ENCODE measurements around the gene VPS51. TPM values are rescaled to one million over a fixed set of nuclear protein-coding genes. Genes with fewer than 3 reads are reported as not detected.

Gene VPS51
- total and polyA plus RNA-seq, 9 of the 15 experiments (the other 6 are each of a cell fraction or from before 2014, with no cell fraction given): 1.8 to 143 (median 46.8) TPM

DNA sequence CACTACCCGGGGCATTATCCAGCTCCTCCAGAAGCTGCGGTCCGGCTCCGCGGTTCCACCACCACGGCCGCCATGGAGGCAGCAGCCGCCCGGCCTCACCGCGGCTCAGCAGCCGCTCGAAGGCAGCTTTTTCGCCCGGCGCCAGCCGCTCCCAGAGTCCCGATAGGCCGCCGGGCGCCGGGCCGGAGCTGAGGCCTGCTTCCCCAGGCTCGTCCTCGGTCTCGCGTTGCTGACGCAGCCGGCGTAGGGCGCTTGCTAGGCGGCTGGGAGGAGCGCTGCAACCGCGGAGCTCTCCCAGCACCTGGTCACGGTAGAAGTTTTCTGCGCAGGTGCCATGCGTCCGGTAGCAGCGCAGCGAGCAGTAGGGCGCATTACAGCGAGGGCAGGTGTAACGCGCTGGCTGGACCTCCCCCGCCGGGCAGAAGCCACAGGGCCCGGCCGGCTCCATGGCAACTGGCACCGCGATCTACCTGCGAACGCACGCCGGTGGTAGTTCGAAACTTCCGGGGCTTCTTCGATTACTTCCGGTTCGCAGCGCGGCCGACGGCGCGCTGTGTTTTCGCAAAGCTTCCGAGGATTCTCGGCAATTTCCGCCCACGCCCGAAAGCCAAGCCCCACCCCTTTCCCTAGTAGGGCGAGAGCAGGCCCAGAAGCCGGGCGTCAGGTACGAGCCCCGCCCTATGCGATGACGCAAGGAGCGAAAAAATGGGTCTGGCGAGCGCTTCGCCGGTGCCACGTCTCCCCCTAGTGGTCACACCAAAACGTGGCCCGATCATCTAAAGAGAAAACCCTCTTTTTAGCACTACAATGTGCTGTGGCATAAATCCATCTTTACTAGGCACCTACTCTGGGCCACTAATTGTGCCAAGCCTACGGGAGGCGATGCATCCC lies 21.4 kb downstream of the VPS51 start, which contains the start of gene ZNHIT2 (continued):
- TF ChIP-seq, protein P1, sequence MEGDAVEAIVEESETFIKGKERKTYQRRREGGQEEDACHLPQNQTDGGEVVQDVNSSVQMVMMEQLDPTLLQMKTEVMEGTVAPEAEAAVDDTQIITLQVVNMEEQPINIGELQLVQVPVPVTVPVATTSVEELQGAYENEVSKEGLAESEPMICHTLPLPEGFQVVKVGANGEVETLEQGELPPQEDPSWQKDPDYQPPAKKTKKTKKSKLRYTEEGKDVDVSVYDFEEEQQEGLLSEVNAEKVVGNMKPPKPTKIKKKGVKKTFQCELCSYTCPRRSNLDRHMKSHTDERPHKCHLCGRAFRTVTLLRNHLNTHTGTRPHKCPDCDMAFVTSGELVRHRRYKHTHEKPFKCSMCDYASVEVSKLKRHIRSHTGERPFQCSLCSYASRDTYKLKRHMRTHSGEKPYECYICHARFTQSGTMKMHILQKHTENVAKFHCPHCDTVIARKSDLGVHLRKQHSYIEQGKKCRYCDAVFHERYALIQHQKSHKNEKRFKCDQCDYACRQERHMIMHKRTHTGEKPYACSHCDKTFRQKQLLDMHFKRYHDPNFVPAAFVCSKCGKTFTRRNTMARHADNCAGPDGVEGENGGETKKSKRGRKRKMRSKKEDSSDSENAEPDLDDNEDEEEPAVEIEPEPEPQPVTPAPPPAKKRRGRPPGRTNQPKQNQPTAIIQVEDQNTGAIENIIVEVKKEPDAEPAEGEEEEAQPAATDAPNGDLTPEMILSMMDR (IDR thresholded peaks at IDR 0.05 in 2 of 3, conservative IDR thresholded peaks at IDR 0.05 in 1 of 3; ENCODE audit: insufficient read depth in 2 of 3, low read depth in 1 of 3, low read length in 3 of 3): peak; percentile 85 to 97 (median 93)
- TF ChIP-seq NR1H2 (CRISPR knock-in tag; IDR thresholded peaks at IDR 0.05): 0 out of 2 replicates have a peak, but pooled peaks have one; percentile 71
- no peak for TF ChIP-seq CREBBP (IDR thresholded peaks at IDR 0.05; ENCODE audit: low read depth, low read length)
- TF ChIP-seq ZNF408 (CRISPR knock-in tag; IDR thresholded peaks at IDR 0.05; ENCODE audit: low read depth): no peak
- peak; percentile 92 for TF ChIP-seq JUND (IDR thresholded peaks at IDR 0.05; ENCODE audit: borderline replicate concordance, low read depth, low read length)
- peak; percentile 80; the same call in 1 of the 3 replicates for TF ChIP-seq JUND (tag; IDR thresholded peaks at IDR 0.05; ENCODE audit: borderline replicate concordance, low read depth, low read length)
- no peak for TF ChIP-seq ETS2 (tag; IDR thresholded peaks at IDR 0.05; ENCODE audit: borderline replicate concordance, poor library complexity, severe bottlenecking)
- no peak for TF ChIP-seq ZNF134 (CRISPR knock-in tag; conservative IDR thresholded peaks at IDR 0.05)
- TF ChIP-seq DACH1 (IDR thresholded peaks at IDR 0.05; ENCODE audit: partially characterized antibody): no peak
- TF ChIP-seq EGR1 (conservative IDR thresholded peaks at IDR 0.05): peak; percentile 91
- TF ChIP-seq SMAD2 (IDR thresholded peaks at IDR 0.05; ENCODE audit: low read depth, low read length): no peak
- TF ChIP-seq ZNF217 (CRISPR knock-in tag; IDR thresholded peaks at IDR 0.05): no peak
- 0 out of 2 replicates have a peak, but pooled peaks have one; percentile 71 for TF ChIP-seq DIDO1 (tag; IDR thresholded peaks at IDR 0.05; ENCODE audit: low read depth)
- peak; percentile 91 for TF ChIP-seq EP400 (IDR thresholded peaks at IDR 0.05)
- TF ChIP-seq CXXC5 (CRISPR knock-in tag; IDR thresholded peaks at IDR 0.05): peak; percentile 88
- TF ChIP-seq KLF16 (IDR thresholded peaks at IDR 0.05): peak; percentile 57; the same call in 1 of the 2 replicates
- TF ChIP-seq CCNT2 (IDR thresholded peaks at IDR 0.05; ENCODE audit: borderline replicate concordance, extremely low read depth, insufficient read length, low read depth, low read length): peak; percentile 39
- TF ChIP-seq ZNF764 (CRISPR knock-in tag; IDR thresholded peaks at IDR 0.05; ENCODE audit: low read depth): 0 out of 2 replicates have a peak, but pooled peaks have one; percentile 65
- TF ChIP-seq SREBF2 (CRISPR knock-in tag; IDR thresholded peaks at IDR 0.05): no peak
- TF ChIP-seq, protein P2, sequence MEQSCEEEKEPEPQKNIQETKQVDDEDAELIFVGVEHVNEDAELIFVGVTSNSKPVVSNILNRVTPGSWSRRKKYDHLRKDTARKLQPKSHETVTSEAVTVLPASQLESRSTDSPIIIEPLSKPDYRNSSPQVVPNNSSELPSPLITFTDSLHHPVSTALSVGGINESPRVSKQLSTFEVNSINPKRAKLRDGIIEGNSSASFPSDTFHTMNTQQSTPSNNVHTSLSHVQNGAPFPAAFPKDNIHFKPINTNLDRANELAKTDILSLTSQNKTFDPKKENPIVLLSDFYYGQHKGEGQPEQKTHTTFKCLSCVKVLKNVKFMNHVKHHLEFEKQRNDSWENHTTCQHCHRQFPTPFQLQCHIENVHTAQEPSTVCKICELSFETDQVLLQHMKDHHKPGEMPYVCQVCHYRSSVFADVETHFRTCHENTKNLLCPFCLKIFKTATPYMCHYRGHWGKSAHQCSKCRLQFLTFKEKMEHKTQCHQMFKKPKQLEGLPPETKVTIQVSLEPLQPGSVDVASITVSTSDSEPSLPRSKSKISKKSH (CRISPR knock-in tag; IDR thresholded peaks at IDR 0.05): no peak

All from K562 (cell line).